T-helper 2 cell treated with Interferon-gamma antibody and Interleukin-4, amounts not matched to agents 5 μg/mL and 100 μg/mL, for 36 hours (primary cell): ENCODE measurements around the gene RRM1.
A peak's percentile ranks its signal among the peaks of the same experiment; 100 is the strongest.

Experiments
- DNase-seq: peaks from one replicate; pipeline ENCODE4 v3.0.0; 2021; ENCODE audit warnings: low spot score
- H3K27ac Mint-ChIP-seq: one replicate; pipeline ENCODE4 v1.8.0; 2021; ENCODE audit warnings: mild to moderate bottlenecking, mixed read lengths
- H3K27me3 Mint-ChIP-seq: one replicate; pipeline ENCODE4 v1.8.0; 2021; ENCODE audit warnings: low read depth, mixed read lengths
- H3K36me3 Mint-ChIP-seq: one replicate; pipeline ENCODE4 v1.8.0; 2021; ENCODE audit warnings: low read depth, mixed read lengths
- H3K4me1 Mint-ChIP-seq: one replicate; pipeline ENCODE4 v1.8.0; 2021; ENCODE audit warnings: low read depth, mixed read lengths
- H3K4me3 Mint-ChIP-seq: one replicate; pipeline ENCODE4 v1.8.0; 2022; ENCODE audit warnings: mild to moderate bottlenecking, moderate library complexity, mixed read lengths
- H3K9me3 Mint-ChIP-seq: one replicate; pipeline ENCODE4 v1.8.0; 2021; ENCODE audit warnings: mixed read lengths

Gene RRM1

DNA sequence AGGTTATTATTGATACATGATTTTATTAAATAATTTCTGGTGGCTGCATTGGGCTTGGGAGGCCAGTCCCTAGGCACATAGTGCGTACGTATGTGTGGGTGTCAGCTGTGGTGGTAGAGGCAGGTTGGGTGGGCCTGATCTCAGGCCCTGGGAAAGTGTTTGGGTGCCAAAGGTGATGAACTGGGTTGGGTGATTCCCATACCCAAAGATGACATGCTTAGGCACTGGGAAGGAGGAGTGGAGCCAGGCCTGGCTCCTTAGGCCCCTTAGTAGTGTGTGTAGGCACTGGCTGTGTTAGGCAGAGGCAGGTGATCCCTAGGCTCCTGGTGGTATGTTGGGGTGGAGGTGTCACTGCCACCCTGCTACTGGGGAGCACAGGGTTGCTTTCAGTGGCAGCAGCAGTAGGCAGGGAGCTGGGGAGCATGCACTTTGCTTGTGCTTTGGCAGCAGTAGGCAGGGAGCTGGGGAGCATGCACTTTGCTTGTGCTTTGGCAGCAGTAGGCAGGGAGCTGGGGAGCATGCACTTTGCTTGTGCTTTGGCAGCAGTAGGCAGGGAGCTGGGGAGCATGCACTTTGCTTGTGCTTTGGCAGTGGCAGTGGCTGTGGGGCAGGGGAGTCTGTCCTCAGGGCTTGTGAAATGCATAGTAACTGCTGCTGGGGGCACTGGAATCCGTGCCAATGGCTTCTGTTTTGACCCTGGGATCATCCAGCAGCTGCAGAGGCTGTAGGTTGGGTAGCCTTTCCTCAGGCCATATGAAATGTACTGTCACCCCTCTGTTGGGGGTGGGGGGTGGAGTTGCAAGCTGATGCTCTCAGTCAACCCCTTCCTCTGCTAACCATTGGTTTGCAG lies 84.4 kb downstream of the RRM1 start:
- DNase-seq: no peak
- Mint-ChIP-seq H3K4me1 (no peaks in the 10 kb centered on the region), H3K4me3 (no peak overlapping the region), H3K27ac (no peak overlapping the region), H3K9me3 (no peaks in the 10 kb centered on the region), H3K27me3 (peaks cover 7% of the 10 kb centered on the region), H3K36me3 (no peaks in the 10 kb centered on the region)

DNA sequence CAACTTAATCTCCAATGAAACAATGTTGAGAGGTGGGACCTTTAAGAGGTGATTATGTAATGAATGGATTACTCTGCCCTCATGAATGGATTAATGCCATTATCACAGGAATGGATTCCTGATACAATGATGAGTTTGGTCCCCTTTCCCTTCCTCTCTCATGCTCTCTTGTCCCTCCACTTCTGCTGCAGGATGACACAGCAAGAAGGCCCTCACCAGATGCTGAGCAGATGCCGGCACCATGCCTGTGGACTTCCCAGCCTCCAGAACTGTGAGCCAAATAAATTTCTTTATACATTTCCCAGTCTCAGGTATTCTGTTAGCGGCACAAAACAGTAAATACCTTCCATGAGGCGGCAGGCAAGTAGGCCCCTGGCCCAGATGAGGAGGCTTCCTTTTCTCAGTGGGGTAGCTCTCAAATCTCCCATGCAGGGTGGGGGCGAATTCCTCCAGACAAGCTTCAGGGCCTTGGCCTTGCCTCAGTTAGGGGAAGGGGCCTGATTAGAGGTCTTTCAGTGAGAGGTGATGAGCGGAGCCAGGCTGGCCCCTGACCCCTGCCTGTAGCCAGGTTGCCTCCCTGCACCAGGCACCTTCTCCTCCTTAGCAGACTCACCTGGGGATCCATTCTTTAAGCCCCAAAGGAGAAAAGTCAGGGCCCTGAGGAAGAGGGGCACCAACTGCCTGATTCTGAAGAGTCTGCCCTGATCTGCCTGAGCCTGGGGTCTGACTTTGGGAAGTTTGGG lies 86.0 kb downstream of the RRM1 start:
- no peak for DNase-seq
- H3K4me1 Mint-ChIP-seq: peaks cover 4% of the 10 kb centered on the region

DNA sequence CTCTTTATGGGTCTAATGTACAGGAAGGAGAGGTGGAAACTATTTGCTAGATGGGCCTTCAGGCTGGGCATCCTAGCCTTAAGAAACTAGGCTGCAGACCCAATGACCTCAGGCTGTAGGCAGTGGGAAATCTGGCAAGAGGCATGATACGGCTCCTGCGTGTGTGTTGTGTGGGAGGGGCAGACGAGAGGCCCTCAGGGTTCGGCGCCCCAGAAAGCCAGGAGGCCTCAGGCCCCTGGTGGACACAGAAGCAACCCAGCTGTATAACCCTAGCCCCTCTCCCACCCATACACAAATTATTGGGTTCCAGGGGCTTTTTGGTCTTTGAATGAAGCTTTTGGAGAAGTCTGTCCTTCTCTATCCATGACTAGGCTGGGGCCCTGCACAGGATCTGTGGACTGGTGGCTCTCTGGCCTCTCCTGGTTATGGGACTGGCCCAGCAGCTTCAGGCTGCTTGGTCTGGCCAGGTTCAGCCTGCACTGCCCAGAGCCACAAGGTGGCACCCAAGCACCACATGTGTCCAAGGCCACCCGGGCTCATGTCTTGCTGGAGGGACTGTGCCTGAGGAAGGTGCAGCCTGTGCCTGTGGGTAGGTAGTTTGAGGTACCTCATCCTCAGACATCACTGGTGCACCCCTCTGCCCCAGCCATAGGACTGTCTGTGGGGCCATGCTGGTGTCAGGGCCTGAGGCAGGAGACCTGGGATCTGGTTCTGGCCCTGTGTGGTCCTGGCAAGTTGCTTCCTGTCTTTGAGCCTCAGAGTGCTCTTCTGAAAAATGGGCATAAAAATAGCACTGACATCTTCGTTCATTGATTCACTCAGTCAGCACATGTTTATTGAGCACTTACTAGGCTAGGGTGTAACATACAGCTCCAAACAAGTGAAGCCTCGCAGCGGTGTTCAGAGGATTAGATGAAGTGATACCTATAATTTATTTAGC lies 87.5 kb downstream of the RRM1 start:
- no peaks in the 10 kb centered on the region for H3K9me3 Mint-ChIP-seq
- peaks cover 6% of the 10 kb centered on the region for H3K4me1 Mint-ChIP-seq
- peak; percentile 36 for DNase-seq
- H3K27ac Mint-ChIP-seq: no peak overlapping the region
- H3K36me3 Mint-ChIP-seq: no peaks in the 10 kb centered on the region
- H3K4me3 Mint-ChIP-seq: no peak overlapping the region
- H3K27me3 Mint-ChIP-seq: no peaks in the 10 kb centered on the region

More for the DNA sequence above, 86.0 kb downstream of the RRM1 start:
- Mint-ChIP-seq H3K36me3 (no peaks in the 10 kb centered on the region), H3K27ac (no peak overlapping the region), H3K27me3 (peaks cover 7% of the 10 kb centered on the region), H3K9me3 (no peaks in the 10 kb centered on the region), H3K4me3 (no peak overlapping the region)

DNA sequence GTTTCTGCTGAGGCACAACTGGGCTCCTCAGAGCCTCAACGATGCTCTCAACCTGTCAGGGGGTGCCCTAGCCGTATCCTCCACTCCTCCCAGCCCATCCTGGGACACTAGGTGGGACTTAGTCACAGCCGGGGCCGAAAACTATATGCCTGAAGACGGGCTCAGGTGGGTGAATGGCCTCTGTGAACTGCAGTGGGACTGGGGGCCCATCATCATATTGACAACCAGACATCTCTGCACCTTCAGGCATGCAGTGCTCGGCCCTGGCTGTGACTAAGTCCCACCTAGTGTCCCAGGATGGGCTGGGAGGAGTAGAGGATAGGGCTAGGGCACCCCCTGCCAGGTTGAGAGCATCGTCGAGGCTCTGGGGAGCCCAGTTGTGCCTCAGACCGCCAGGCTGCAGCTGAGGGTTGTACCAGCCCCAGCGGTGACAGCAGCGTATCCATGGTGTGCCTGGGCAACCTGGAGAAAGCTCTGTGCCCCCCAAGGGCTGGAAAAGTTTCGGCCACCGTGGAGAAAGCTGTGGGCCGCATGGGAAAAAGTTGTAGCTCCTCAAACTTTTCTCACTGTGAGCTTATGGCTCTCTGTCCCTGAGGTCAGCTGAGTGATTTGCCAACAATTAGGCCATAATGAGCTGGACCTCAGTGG lies 88.9 kb downstream of the RRM1 start:
- peaks cover 3% of the 10 kb centered on the region for H3K27me3 Mint-ChIP-seq
- DNase-seq: no peak
- no peak overlapping the region for H3K4me3 Mint-ChIP-seq
- peaks cover 11% of the 10 kb centered on the region for H3K4me1 Mint-ChIP-seq
- H3K9me3 Mint-ChIP-seq: no peaks in the 10 kb centered on the region
- no peaks in the 10 kb centered on the region for H3K36me3 Mint-ChIP-seq
- no peak overlapping the region for H3K27ac Mint-ChIP-seq

DNA sequence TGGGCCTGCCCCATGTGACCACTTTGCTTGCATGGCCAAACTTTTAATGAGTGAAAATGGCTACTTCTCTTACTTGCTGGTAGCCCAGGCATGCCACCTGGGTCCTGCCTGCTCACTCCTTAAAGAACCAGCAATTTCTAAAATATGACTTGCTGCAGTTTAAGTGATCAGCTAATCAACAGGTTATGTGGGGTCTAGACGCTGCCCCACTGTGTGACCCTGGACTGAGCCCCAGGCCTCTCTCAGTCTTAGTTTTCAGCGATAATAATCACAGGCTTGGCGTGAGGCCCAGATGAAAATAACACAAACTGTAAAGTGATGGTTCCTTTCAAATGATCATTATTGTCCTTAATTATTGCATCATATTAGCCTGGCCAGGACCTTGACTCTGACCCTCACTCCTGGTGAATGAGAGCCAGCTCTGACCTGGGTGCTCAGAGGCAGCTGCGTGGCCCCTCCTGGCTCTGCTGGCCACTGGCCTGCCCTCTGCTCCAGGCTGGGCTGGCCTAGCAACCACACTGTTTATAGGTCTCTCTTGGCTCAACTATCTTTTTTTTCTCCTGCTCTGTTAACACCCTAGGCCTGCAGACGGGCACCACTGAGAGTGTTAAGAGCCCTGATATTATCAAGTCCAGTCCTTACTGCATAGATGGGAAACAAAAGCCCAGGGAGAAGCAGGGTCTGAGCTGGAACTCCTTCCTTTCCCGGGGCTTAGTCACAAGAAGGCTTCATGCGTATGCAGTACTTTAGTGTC lies 89.7 kb downstream of the RRM1 start:
- peaks cover 12% of the 10 kb centered on the region for H3K4me1 Mint-ChIP-seq
- no peak overlapping the region for H3K4me3 Mint-ChIP-seq
- no peaks in the 10 kb centered on the region for H3K36me3 Mint-ChIP-seq
- DNase-seq: no peak
- H3K27me3 Mint-ChIP-seq: peaks cover 7% of the 10 kb centered on the region
- no peaks in the 10 kb centered on the region for H3K9me3 Mint-ChIP-seq
- no peak overlapping the region for H3K27ac Mint-ChIP-seq

DNA sequence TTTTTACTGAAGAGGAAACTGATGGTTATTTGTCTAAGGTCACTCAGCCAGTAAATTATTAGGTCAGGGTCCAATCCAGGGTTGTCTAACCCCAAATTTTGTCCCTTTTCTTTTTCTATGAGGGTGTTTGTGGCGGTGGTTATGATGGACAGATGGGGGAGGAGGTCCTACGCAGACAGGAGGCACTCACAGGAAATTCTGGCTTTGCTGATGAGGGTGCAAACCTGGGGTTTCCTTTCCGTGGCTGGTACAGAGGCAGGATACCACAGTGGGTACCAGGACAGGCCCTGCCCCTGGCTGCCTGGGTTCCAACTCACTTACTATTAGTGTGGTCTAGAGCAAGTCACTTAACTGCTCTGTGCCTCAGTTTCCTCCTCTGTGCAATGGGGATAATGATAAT lies 91.0 kb downstream of the RRM1 start:
- H3K4me1 Mint-ChIP-seq: peaks cover 12% of the 10 kb centered on the region
- no peaks in the 10 kb centered on the region for H3K36me3 Mint-ChIP-seq
- no peak overlapping the region for H3K4me3 Mint-ChIP-seq
- no peak overlapping the region for H3K27ac Mint-ChIP-seq
- peaks cover 7% of the 10 kb centered on the region for H3K27me3 Mint-ChIP-seq
- DNase-seq: no peak
- H3K9me3 Mint-ChIP-seq: no peaks in the 10 kb centered on the region

DNA sequence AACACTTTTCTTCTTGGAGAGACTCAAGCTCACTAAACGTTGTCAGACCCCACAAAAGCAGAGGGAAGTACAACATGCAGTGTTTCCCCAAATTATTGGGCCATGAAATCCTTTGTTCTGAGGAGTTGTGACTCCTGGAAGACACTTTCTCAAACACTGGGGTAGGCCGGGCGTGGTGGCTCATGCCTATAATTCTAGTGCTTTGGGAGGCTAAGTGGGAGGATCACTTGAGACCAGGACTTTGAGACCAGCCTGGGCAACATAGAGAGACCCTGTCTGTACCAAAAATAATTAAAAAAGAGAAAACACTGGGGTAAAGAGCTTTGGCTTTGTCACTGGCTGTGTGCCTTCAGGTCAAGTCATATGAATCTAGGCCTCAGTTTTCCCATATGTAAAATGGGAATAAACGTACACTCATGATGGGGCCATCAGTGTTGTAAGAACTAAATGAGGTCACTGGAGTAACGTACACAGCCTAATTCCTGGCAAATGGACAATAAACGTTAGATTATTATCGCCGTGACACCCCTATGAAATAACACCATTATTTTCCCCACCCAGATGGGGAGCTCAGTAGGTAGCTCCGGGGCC lies 92.0 kb downstream of the RRM1 start:
- H3K36me3 Mint-ChIP-seq: no peaks in the 10 kb centered on the region
- H3K4me3 Mint-ChIP-seq: peak overlapping the region; percentile 85
- no peaks in the 10 kb centered on the region for H3K9me3 Mint-ChIP-seq
- H3K4me1 Mint-ChIP-seq: peaks cover 12% of the 10 kb centered on the region
- peaks cover 7% of the 10 kb centered on the region for H3K27me3 Mint-ChIP-seq
- no peak overlapping the region for H3K27ac Mint-ChIP-seq
- no peak for DNase-seq

DNA sequence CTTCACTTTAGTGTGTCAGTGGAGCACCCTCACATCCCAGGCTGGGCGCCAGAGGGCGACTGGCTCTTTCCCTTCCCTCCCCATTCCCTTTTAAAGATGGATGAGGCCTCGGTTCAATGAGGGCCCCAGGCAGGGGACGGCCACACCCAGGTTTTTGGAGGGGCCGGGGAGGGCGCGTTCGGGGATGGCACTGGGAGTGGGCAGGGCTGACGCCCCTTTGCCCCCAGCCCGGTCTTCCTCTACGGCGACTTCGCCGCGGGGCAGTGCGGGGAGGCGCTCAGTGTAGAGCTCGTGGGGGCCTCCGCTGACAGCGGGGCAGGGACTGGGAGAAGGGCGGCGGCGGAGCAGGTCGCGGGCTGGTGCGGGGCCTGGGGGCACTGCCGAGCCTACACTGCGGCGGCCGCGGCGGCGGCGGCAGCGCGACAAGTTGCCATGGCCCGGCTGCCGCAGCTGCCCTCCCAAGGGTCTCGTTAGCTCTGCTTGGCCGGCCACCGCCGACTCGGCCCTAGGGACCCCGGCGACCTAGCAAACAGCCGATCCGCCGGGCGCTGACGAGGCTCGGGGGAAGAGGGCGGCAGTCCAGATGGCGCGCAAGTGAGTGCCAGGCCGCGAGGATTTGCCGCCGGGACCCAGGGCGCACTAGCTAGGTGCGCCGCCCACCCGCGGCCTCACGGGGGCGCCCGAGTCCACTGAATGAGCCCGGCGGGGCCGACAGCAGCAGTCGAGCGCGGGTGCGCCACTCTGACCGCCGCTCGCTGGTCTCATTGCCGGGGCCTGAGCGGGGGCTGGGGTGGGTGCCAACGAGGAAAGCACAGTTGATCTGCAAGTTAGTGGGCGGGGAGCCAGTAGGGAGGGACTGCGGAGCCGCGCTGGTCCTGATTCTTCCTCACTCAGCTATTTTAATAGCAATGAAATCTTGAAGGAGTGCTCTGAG lies 92.7 kb downstream of the RRM1 start:
- DNase-seq: peak; percentile 84
- Mint-ChIP-seq H3K27me3 (peaks cover 7% of the 10 kb centered on the region), H3K4me1 (peaks cover 12% of the 10 kb centered on the region), H3K27ac (no peak overlapping the region), H3K36me3 (no peaks in the 10 kb centered on the region), H3K9me3 (no peaks in the 10 kb centered on the region), H3K4me3 (peak overlapping the region; percentile 85)
